Measurements from ENCODE around the gene TUBA4B.
"Not testable (repeated sequence)": the region's sequence is repeated elsewhere in the genome, so short reads cannot be mapped to it uniquely, and the experiment has no call there.

Gene TUBA4B

DNA sequence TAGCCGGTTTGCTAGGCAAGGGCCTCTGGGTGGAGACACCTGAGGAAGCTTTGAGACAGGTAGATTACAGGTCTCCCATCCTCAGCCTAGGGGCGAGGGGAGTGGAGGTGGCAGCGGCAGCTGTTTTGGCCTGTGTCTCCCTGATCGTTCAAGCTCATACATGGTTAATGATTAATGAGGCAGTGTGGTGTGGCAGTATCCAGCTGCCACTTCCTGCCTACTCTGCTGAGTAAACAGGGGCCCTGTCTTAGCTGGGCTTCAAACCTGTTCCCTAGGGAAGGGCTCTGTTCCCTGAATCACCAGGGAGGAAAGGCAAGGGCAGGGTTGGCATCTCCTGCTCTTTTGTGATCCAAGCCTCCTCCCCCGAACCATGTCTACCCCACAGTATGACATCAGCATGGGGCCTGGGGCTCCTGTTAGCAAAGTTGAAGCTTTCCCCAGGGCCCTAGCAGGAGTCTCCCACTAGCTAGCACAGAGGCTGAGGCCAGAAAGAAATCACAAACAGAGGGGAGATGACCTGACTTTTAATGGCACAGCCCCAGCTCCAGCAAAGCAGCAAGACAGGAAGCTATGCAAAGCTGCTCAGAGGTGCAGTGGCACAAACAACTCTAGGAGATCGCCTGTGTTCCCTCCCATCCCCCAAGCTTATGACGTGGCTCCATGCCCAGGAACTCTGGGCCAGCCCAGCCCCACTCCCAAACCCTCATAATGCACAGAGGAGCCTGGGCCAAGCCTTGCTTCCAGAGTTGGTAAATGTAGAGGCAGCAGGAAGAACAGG lies 3.7 kb upstream of the TUBA4B start:
- DNase-seq, result peak; percentile 18

DNA sequence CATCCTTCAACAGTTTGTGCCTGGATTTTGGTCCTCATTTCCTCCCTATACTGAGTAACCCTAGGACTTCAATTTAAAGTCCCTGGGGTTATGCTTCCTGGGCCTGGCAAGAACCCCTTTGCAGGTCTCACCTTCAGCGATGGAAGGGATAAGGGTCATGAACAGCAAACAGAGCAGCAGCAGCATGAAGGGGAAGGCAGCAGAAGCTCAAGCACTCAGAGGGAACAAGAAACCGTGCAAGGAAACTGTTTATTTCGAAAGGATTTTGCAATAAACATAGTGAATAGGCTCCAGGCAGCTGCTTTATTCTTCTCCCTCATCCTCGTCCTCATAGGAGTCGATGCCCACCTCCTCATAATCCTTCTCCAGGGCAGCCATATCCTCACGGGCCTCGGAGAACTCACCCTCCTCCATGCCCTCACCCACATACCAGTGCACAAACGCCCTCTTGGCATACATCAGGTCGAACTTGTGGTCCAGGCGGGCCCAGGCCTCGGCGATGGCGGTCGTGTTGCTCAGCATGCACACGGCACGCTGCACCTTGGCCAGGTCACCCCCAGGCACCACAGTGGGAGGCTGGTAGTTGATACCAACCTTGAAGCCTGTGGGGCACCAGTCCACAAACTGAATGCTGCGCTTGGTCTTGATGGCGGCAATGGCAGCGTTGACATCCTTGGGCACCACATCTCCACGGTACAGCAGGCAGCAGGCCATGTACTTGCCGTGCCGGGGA lies 2.8 kb upstream of the TUBA4B start:
- DNase-seq, result no peak

DNA sequence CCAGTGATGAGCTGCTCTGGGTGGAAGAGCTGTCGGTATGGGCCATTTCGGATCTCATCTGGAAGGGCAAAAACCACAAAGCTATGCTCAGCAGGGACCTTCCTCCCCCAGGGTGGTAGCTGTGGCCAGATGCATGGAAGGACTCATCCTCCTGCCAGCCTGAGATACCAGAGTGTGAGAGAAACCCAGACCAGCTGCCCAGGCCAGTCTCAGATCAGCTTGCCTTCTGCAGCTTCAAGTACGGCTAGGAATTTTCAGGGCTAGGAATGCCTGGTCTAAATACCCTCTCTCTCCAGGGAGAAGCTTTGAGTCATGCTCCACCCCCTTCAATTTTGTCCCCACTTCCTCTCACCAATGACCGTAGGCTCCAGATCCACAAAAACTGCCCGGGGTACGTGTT lies 1.4 kb upstream of the TUBA4B start:
- DNase-seq, result no peak

DNA sequence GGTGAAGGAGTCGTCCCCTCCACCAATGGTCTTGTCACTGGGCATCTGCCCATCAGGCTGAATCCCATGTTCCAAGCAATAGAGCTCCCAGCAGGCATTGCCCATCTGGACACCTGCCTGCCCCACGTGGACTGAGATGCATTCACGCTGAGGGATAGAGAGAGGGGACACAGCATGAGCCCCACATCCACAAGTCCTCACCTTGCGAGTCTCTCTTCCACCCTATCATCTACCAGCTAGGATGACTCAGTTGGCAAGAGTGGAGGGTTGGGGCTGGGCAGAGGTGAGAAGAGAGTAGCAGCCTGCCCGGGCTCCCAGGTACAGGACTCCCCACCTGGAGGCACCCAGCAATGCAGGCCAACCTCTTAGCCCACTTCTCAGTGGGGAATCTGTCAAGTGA lies 959 bp upstream of the TUBA4B start:
- DNase-seq, result no peak

DNA sequence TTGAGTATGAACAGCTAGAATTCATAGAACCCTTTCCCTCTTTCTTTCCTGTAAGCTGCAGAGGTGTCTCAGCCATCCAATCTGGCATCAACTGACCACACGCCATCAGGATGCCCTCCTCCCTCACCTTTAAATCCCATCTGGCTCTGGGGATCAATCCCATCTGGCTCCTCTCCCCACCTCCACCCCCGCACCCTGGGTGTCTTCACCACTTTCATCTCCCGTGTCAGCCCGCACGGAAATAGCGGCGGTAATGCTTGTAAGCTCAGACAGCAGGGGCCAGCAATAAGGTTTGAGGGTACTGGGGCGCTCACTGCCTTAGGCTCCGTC lies 508 bp upstream of the TUBA4B start:
- DNase-seq, result no peak

DNA sequence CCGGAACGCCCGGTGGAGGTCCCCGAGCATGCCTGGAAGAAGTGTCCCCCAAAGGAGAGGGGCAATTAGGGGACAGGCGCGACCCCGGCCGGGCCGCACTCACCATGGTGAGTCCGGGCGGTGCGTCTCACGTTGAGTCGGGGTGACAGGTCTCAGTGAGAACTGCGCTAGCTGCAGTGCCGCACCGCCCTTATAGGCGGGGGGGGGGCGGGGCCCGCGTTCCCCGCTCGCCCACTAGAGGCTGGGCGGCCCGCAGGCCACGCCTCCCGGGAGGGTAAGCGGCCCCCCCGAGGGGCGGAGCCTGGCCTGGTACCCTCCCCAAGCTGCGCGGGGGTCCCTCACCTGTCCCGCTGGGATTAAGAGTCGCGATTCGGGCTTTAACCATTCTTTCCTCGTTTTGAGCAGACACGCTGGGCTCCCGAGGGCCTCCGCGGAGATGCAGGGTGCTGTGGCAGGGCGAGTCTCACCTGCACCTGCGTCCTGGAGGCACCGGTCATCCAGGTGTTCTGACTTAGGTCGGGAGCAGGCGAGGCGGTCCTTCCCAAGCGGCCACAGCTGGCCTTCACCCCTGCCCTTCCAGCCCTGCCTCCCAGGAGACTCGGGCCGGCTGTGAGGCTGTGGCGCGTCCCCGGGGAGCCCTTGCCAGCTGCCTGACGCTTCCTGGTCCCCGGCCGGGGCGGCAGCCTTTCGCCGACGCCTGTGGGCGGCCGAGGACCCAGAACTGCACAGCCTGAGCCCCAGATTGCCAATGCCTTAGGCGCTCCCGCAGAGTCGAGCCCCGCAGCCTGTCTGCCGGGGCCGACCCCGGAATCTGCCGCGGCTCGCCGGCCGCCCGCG lies 928 bp downstream of the TUBA4B start, which contains the start of gene TUBA4A:
Gene TUBA4A (minus strand): TSS at position 166 of the 837 bp plus-strand sequence. CDS start 60 bp downstream, at position 106.
- DNase-seq, result peak; percentile 78

DNA sequence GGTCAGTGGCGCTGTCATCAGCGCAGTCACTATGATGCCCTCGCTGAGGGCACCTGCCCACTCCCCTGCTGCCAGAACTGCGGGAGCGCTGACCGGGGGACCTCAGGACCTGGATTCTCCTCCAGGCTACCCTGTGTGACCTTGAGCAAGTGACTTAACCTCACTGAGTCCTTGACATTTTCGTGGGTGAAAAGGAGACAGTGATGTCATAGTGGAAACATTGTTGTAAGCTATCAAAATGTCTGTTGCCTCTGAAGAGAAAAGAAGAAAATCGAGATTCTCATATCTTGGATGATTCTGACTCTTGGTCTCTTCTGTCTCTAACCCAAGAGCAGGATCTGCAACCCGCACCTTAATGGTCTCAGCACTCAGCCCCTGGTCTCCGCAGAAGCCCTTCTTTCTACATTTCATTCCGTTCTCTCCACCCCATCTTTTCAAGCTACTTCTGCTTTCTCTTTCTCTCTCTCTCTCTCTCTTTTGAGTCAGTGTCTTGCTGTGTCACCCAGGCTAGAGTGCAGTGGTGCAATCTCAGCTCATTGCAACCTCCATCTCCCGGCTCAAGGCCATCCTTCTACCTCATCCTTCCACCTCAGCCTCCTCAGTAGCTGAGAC lies 1.7 kb downstream of the TUBA4B start:
- no peak for DNase-seq

DNA sequence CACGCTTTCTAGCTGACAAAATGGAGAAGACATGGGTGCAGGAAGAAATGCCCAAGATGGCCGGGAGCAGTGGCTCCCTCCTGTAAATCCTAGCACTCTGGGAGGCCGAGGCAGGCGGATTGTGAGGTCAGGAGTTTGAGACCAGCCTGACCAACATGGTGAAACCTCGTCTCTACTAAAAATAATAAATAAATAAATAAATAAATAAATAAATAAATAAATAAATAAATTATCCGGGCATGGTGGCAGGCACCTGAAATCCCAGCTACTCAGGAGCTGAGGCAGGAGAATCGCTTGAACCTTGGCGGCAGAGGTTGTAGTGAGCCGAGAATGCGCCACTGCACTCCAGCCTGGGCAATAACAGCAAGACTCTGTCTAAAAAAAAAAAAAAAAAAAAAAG lies 5.9 kb downstream of the TUBA4B start:
- not testable (repeated sequence) for DNase-seq

DNA sequence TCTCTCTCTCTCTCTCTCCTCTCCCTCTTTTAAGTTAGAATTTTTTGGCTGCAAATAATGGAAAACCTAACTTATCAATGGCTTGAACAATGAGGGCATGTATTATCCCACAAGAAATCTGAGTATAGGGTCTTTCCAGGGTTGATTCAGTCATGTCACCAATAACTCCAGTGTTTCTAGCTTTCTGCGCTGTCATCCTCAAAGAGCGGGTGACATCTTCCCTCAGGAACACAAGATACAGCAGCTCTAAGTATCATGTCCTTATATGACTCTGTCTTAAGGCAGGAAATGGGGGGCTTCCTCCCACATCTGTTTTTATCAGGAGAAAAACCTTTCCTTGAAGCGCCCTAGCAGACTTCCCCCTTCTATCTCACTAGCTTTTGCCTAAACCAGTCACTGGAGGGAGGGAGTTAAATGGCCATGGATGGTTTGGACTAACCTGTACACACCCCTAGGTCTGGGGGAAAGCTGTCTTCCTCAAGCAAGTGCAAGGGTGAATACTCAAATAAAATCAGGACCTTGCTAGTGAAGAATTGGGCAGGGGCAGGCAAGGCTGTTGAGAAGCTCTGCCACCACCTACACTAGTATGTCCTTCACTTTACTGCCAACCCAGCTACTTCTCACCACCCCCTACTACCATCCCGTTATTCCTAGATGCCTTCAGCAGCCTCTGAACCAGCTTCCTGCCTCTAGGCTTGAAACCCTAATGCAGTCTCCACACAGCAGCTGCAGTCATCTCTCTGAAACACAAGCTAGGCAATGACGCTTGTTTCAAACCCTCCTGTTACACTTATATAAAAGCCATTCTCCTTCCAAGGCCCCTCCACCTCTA lies 8.2 kb downstream of the TUBA4B start:
- no peak for DNase-seq

DNA sequence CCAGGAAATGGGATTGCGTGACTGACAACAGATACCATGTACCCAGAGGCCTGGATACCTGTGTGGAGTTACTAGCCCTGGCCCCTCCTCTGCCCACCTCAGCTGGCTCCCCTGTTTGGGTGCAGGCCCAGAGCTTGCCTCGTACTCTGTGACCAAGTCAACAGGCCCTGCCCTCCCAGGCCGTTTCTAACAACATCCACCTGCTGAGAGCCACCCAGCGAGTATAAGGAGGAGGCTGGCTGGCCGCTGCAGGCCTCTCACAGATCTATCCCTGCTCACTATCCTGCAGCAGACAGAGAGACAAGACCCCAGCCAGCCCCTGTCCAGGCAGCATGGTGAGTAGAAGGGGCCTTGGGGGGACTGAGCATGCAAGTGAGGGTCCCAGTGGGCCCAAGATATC lies 13.2 kb downstream of the TUBA4B start:
- DNase-seq, result no peak

DNA sequence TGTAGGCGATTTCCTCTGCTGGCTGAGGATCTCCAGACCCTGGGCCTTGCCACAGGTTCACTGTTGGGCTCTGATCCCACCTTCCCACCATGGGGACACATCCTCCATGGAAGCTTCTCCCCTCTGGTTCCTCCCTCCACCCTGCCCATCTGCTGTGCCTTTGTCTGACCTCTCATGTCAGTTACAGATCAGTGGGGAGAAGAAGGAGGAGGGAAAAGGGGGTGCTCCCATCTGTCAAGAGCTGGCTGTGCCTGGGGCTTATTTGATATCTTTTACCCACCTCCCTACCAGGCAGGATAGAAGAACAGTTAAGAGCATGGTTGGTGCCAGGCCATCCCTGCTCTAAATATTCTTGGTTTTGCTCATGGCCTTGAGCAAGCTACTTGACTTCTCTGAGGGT lies 13.8 kb downstream of the TUBA4B start:
- DNase-seq, result no peak

DNA sequence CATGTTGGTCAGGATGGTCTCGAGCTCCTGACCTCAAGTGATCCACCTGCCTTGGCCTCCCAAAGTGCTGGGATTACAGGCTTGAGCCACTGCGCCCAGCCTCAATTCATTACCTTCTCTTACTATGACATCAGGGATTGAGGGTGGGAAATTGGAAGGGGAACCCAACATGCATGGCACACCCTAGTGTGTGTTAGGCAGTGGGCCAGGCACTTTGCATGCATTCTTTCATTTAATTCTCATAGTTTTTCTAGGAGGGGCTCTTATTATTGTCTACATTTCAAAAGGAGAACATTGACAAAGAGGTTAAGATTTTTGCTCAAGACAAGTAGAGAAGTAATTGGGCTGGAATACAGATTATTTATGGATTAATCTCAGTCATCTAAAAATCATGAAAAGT lies 15.3 kb downstream of the TUBA4B start:
- no peak for DNase-seq

DNA sequence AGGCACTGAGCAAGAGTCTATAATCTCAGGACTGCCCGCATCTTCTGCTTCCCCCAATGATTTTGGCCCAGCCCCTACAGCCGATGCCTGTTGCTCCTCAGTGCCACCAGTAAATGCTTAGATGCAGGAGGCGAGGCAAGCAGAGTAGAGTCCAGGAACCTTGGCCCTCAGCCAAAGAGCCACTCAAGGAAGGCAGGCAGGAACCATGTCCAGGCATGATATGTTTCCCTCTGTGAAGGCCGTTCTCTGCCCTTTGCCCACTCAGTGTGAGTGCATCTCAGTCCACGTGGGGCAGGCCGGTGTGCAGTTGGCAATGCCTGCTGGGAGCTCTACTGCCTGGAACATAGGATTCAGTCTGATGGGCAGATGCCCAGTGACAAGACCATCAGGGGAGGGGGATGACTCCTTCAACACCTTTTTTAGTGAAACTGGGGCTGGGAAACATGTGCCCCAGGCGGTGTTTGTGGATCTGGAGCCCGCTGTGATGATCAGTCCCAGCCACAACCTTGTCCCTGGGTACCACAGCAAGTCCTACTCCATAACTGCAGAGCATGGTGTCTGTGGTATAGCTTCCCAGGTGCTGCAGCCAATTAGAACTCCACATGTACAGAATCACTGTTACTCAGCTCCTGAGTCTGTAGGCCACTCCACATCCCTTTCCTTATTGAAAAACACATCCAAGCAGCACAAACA lies 16.5 kb downstream of the TUBA4B start:
- no peak for DNase-seq

DNA sequence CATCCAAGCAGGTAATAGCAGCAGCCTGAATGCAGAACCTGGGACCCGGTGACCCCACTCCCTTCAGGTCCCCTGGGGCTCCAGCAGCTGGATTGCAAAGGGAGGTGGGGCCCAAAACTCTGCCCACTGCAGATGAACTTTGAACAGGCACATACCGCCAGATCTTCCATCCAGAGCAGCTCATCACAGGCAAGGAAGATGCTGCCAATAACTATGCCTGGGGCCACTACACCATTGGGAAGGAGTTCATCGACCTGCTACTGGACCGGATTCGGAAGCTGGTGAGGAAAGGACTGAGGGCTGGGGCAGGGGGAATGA lies 17.0 kb downstream of the TUBA4B start:
- no peak for DNase-seq

DNA sequence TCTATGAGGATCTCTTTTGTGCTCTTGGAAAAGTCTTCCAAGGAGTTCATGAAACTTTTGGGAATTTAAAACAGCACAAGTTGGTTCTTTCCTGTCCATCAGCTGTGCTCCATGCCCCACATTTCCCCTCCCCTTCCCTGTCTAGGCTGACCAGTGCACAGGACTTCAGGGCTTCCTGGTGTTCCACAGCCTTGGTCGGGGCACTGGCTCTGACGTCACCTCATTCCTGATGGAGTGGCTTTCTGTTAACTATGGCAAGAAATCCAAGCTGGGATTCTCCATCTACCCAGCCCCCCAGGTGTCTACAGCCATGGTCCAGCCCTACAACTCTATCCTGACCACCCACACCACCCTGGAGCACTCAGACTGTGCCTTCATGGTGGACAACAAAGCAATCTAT lies 18.0 kb downstream of the TUBA4B start:
- DNase-seq, result no peak

DNA sequence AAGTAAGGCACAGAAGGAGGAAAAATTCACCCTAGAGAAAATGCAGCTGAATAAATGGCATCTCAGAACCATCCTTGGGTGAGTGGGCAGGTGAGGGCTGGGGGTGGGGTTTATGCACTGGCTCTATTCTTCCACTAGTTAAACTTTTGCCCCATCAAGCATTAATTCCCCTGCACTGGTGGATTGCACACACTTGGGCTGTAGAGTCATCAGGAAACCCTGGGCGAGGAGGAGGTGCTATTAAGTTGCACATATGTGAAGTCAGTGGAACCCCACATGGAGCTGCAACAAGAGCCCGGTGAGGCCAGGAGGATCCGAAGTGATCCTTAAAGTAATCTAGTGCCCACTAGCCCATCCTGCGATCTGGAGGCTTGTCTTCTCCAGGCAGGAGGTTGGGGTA lies 19.3 kb downstream of the TUBA4B start:
- DNase-seq, result no peak

DNA sequence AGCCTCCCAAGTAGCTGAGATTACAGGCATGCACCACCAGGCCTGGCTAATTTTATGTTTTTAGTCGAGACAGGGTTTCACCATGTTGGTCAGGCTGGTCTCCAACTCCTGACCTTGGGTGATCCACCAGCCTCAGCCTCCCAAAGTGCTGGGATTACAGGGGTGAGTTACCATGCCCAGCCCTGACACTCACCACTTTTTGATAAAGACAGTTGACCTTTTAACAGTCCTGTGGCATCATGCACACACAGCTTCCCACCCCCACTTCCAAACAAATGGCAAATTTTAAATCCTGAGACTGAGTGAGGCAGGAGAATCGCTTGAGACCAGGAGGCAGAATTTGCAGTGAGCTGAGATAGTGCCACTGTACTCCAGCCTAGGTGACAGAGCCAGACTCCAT lies 20.0 kb downstream of the TUBA4B start:
- DNase-seq, result no peak

DNA sequence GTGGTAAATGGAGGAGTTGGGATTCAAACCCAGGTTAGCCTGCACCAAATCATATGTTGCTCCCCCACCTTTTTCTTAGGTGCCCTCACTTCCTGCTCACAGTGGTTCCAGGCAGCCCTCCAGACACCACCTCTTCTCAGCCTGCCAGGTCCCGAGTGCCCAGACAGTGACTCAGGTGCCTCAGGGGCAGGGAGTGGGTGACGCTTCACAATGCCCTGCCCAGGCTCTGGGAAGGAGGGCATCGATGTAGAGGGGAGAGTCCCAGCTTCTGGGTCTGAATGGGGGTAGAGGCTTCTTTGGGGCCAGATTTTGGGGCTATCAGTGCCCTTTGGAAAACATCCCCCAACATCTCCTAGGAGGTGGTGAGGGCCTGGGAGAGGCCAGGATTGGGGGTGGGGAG lies 20.9 kb downstream of the TUBA4B start:
- no peak for DNase-seq

DNA sequence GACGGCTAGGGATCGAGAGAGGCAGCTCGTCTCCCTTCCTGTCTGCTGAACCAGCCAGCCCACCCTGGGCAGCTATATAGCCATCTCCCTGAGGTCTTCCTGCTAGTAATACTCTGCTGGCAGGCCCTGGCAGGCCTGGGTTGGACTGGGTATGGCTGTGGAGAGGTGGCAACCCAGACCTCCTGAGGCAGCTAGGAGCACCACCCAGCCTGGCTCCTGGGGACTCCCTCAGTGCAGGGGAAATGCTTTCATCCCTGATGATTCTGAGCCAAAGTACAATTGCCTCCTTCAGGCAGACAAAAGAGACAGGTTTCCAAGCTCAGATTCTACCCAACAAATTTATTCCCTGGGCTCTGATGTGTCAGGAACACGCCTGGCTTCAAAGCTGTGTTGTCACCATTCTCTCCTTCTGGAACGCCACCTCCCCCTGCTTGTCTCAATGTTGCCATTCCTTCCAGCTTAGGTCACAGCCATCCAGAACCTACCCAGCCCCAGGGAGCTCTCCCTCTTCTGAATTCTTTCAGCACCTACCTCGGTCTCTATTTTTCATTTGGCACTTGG lies 21.4 kb downstream of the TUBA4B start:
- no peak for DNase-seq

DNA sequence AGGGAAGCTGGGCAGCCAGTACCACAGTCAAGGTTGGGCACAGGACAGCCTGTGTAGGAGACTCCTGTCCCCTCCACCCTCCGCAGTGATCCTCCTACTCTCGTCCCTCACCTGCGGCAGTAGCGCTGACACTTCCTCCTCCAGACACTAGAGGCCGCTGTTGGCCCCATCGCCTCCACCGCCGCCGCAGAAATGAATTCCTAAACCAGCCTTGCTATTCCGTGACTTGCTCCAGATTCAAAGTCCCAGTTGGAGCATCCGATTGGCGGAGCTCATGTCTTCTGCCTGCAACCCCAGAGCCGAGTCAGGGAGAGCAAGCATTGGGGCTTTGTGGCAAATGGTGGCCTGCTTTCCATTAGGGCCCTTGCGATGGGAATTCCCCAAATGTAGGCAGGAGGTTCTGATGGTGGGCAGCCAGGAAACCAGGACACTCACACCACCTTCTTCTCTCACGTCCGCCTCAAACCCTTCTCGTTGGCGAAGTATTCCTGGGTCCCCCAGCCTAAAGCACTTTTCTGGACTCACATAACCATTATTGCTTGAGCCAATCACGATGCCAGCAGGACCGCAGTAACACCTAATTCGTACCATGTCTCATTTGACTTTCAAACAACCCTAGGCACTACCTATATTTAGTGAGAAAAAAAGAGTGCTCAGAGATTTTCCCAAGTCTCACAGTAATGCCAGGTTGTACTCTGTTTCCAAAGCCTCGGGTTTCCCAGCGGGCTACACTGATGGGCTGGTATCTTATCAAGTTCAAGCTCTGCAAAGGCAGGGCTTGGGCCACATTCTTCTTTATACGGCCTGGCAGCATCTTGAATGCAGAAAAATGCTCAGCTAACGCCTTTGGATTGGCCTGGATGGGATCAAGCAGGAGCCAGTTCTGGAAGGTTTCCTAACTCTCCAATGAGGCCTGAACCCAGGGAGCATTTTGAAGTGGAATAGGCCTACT lies 24.9 kb downstream of the TUBA4B start:
- DNase-seq, result peak; percentile 49

Measured in GDM1 (cell line).